ENCODE data around the gene COQ4.

The COQ4 gene

DNA sequence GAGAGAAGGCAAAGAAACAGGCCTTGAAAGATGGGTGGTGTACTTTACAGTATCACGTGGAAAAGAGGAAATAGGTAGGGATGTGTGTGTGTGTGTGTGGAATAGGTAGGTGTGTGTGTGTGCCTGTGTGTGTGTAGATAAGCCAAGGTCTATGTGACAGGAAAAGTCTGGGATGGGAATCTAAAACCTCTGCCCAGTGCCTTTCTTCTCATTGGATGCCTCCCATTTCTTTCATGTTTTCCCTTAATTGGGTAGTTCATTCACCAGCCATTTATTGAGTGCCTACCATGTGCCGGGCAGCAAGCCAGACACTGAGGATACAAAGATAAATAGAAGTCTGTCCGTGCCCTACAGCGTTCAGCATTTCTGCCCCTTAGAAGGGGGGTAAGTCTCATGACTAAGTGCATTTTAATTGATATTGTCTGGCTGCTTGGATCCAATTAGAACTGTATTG is 49.6 kb downstream of the COQ4 start:
- peak in 39 of 58 donors; percentile 17 to 87 (median 48) for DNase-seq

DNA sequence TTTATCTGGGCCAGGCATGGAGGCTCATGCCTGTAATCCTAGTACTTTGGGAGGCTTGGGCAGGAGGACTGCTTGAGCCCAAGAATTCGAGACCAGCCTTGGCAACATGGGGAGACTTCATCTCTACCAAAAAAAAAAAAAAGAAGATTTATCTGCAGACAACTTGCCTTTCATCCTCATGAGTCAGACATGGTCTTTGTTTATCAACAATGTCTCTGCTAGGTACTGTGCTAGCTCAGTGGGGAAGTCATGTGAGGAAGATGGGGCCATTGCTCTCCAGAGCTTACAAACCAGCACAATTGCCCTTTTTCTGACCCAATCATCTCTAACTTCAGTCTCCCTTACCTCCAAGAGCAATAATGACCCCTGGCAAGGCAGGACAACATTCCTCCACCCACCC is 50.1 kb downstream of the COQ4 start:
- DNase-seq: no peak

DNA sequence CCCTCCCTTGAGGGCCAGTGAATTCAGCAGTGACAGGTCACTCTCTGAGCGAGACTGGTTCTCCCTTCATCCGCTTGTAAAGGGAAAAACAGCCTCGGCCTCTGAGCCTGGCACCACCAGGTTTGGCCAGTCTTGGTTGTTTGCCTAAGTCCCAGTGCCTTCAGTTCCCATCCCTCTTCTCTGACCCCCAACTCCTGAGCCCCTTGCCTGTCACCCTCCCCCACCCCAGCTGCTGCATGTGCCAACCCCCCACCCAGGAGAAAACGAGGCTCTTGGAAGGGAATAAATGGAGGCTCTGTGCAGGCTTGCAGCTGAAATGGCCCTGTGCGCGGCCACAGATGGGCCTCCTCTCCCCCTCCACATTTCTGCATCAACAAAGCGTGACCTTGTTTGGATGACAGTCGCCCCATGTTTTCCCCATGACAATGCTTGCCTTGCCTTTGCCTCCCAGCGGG is 51.6 kb downstream of the COQ4 start:
- peak in 51 of 58 donors; percentile 29 to 96 (median 81) for DNase-seq

DNA sequence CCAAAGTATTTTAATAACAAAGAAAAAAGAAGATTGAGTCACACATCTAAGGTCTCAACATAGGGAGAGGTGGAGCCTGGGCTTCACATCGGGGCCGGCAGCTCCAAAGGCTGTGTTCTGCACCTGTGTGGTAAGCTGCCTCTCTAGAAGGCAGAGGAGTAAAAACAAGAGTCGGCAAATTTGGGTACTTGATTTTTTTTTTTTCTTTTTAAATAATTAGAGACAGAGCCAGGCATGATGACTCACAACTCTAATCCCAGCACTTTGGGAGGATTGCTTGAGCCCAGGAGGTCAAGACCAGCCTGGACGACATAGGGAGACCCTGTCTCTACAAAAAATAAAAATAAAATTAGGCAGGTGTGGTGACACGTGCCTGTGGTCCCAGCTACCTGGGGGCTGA is 53.2 kb downstream of the COQ4 start:
- DNase-seq: no peak

DNA sequence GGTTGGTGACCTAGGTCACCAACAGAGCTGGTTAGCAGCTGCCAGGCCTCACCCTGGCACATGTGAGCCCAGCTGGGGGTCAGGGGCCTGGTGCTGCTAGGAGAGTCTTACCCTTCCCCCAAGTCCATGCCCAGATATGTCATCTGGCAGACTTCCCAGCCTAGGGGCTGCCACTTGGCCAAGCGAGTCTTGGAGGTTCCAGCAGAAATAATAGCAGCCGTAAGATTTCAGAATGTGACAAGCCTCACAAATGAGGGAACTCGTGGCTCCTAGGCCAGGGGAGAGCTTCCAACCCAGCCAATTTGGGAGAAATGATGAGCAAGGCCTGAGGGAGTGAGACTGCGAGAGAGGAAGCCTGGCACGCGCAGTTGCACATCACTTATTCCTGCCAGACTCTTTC is 59.6 kb downstream of the COQ4 start:
- DNase-seq: peak in 45 of 58 donors; percentile 14 to 80 (median 48)

DNA sequence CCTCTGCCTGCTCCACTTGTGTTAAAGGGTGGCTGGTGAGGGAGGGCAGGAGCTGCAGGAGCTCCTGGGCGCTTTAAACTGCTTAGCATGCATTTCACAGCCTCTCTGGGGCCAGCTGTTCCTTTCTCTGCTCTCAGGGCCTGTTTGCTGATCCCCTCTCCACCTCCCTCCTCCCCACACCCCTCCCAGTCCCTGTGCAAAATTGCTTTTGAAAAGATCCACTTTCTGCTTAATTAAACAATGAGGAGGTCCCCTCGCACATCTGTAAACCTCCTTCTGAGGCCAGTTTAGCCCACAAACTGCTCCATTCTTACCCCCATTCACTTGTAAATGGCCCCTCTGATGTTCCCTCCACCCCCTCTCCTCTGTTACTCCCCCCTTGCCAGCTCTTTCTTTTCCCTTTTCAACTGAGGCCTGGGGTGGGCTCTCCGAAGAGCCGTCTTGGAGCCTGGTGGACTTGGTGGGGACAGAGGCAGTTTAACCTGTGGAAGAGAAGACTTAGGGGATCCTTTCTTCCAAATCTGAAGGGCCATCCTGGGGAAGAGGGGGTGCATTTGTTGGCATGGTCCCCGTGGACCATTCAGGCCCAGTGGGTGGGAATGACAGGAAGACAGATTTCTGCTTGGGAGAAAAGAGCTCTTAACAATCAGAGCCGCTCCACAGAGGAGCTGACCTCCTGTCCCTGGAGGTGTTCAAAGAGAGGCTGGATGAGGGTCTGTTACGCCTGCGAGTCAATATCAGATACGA is 60.5 kb downstream of the COQ4 start:
- peak in 35 of 58 donors; percentile 22 to 74 (median 55) for DNase-seq

All from anterior cingulate cortex (tissue), 58 donors.